NCI-H82 (cell line): ENCODE results near the gene CTDNEP1.

Experiments
- DNase-seq: peaks from one replicate; lab custom pipeline; 2025; lab: John Stamatoyannopoulos, UW

CTDNEP1 gene

GRCh38 chr17:7280519-7281073 lies 29.1 kb upstream of the CTDNEP1 start:
- DNase-seq: peak; percentile 95

GRCh38 chr17:7279448-7279847 lies 27.9 kb upstream of the CTDNEP1 start:
- DNase-seq: no peak

- no peak for DNase-seq
Observed at GRCh38 chr17:7266784-7267183, 15.2 kb upstream of the CTDNEP1 start.

DNA sequence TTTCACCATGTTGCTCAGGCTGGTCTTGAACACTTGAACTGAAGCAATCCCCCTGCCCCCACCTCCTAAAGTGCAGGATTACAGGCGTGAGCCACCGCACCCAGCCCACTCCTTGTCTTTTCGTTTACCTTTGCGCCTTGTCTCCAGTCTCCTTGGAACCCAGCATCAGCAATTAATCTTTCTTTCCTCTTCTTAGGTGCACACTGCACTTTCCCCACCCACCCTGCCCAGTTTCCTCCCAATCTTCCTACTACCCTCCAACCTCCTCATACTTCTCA lies 12.2 kb upstream of the CTDNEP1 start:
- DNase-seq: peak; percentile 55

DNA sequence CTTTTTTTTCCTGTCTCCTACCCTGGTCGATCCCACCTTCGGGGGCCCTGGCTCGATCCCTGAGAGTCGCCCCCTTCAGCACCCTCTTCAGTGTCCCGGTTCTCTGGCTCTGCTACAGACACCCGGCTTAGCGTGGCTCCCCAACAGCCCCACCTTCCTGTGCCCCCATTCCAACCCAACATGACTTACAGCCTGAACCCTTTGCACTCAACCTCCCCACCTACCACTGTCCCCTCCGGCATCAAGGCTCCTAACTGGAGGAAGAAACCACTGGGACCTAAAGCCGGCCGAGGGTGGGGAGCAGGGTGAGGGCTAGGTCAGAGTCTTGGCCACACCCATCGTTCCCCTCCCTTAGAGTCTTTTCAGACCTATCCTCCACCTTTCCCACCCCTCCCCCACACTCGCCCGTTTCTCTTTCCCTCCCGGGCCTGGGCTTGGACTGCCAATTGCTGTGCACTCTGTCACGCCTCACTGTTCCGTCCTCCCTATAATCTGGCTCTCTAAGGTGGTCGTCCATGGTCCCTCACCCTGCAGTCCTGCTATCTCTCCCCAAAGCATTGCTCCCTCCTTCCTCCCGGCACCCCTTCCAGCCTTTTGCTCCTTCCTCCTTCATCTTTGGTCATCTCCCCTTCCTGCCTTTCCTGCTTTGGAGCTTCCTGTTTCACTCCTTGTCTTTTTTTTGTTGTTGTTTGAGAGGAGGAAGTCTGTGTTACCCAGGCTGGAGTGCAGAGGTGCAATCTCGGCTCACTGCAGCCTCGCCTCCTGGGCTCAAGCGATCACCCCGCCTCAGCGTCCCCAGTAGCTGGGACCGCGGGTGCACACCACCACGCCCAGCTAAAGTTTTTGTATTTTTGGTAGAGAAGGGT lies 11.6 kb upstream of the CTDNEP1 start:
- peak; percentile 68 for DNase-seq

GRCh38 chr17:7262192-7262934 lies 10.8 kb upstream of the CTDNEP1 start, which contains the start of gene CLDN7:
Gene CLDN7, minus strand, starts transcription at chr17:7262478. Its CDS starts 435 bp downstream, at chr17:7262043.
- no peak for DNase-seq

DNA sequence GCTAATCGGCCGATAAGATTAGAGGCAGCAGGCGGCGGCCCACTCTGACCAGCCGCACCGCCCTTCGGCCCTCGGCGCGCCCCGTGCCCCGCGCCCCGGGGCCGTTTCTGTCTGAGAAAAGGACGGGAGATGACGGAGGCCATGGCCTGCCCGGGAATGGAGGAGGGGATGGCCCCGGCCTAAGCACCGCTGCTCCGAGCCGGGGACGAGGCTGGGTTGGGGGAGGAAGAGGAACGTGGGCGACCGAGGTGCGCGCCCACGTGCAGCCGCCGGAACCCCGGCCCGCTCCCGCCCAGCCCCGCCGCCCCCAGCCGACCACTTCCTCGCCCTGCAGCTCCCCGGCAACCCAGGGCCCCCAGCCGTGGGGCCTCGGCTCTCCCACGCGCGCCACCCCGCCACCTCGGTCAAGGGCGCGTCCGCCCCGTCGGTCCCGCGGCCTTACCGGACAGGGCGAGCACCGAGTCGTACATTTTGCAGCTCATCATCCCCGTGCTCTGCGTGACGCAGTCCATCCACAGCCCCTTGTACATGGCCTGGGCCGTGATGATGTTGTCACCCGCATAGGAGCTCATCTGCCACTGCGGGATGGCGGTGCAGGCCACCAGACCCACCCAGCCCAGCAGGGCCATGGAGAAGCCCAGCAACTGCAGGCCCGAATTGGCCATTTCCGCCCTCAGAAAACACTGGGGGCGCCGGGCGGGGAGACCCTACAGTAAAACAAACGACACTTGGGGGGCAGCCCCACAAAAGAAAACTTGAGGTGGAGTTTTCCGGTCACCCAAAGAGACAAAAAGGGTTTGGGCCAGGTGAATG lies 10.1 kb upstream of the CTDNEP1 start:
- DNase-seq: no peak

DNA sequence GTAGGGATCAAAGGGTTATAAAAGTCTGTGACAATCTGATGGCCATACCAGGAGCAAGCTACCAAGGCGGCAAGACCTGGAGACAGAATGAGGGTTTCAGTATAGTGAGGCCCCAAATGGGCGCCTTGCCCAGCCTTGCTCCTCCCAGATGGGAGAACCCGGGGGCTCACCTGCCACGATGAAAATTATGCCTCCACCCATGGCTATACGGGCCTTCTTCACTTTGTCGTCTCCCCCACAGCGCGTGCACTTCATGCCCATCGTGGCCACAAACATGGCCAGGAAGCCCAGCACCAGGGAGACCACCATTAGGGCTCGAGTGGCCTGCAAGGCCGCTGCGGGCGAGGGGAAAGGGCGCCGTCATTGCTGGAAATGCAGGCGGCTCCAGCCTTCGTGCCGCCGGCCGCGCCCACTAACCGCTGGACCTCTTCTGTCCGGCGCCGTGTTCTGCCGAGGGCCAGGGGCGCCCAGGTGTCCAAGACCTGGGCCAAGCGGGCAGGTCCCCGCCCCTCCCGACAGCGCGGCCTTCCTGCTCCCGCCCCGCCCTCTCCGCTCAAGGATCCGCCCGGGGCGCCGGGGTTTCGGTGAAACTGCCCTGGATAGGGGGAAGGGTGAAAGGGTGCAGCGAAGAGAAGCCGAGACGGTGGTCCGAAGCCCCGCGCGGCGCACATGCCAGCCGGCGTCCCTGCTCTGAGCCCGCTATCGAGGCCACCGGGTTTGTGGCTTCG lies 9.3 kb upstream of the CTDNEP1 start:
- DNase-seq: peak; percentile 47

- no peak for DNase-seq
Observed at GRCh38 chr17:7260151-7260550, 8.6 kb upstream of the CTDNEP1 start.

DNA sequence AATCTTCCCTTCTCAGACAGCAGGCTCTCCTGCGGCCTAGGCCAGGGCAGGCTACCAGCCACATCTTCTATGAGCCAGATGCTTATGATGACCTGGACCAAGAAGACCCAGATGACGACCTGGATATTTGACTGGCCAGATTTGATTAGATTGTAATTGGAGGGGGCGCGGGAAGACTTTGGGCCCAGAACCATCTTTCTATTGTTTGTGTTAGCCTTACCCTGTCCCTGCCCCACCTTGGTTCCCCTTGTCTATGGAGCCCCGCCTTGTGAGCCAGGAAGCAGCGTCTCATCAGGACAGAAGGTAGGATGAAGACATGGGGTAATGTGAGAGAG lies 8.0 kb upstream of the CTDNEP1 start:
- DNase-seq: no peak

GRCh38 chr17:7258731-7259554 lies 7.4 kb upstream of the CTDNEP1 start:
- DNase-seq: no peak

GRCh38 chr17:7256766-7257456 lies 5.4 kb upstream of the CTDNEP1 start:
- DNase-seq: no peak

GRCh38 chr17:7254511-7254910 lies 3.0 kb upstream of the CTDNEP1 start:
- DNase-seq: no peak

GRCh38 chr17:7253082-7253481 lies 1.5 kb upstream of the CTDNEP1 start:
- peak; percentile 84 for DNase-seq

GRCh38 chr17:7252176-7253043 lies 876 bp upstream of the CTDNEP1 start, which contains the start of gene ELP5:
Gene ELP5, plus strand, starts transcription at chr17:7252215. Its CDS starts 336 bp downstream, at chr17:7252551.
- peak; percentile 98 for DNase-seq

GRCh38 chr17:7250695-7251627 lies 573 bp downstream of the CTDNEP1 start:
- no peak for DNase-seq

DNA sequence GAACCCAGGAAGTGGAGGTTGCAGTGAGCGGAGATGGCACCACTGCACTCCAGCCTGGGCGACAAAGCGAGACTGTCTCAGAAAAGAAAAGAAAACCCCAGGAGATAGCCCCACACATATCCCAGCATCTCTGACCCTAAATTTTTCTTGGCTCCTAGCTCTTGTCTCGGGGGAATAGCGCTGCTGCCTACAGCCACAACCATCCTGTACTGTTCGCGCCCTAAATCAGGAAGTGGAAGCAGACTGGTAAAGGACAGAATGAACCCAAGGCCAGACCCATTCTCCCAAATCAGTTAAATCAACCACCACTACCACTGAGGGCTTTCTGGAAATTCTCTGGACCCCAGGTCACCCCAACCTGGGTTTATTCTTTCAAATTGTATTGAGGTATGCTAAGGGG lies 1.7 kb downstream of the CTDNEP1 start:
- no peak for DNase-seq

DNA sequence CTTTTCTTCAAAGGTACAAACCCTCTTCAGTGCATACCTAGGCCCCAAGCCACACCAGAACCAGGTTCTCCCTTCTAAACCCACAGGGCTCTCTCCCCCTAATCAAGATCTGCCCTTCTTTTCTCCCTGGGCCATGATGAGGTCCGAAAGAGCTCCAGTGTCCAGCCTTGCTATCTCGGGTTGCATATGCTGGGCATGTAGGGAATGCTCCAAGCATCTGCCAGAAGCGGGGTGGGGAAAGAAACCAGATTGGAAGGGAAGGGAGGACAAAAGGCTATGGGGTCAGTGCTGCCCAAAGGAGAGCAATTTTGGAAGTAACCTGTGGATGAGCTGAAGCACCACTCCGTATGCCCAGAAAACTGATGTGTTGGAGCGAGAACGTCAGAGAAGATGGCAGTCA lies 2.3 kb downstream of the CTDNEP1 start:
- DNase-seq: no peak
